Endothelial cell of umbilical vein (primary cell): Measurements from ENCODE around the gene EXD2.

Source experiments
- CTCF ChIP-seq, 2 donors: IDR thresholded peaks; 1 replicate in 1 of 2; 2 replicates in 1 of 2; pipeline ENCODE4 v1.5.1; 2011; ENCODE audit warnings: low read length in 2 of 2, mild to moderate bottlenecking in 2 of 2, moderate library complexity in 2 of 2, control low read depth in 1 of 2, inconsistent platforms in 1 of 2, low read depth in 1 of 2; ENCODE audit not compliant: insufficient read depth in 1 of 2; ENCODE audit errors: extremely low read depth in 1 of 2
- EZH2 ChIP-seq: IDR thresholded peaks from 2 replicates; pipeline ENCODE4 v1.6.1; 2012; ENCODE audit warnings: borderline replicate concordance, low read depth, mild to moderate bottlenecking, moderate library complexity, low read length, inconsistent platforms; ENCODE audit not compliant: severe bottlenecking
- MAX ChIP-seq: IDR thresholded peaks from 2 replicates; pipeline ENCODE4 v1.6.1; 2011; ENCODE audit not compliant: insufficient read depth, insufficient read length
- POLR2A ChIP-seq: IDR thresholded peaks from 2 replicates; pipeline ENCODE4 v1.6.1; 2012; ENCODE audit warnings: low read depth, mild to moderate bottlenecking, control low read depth, low read length

DNA sequence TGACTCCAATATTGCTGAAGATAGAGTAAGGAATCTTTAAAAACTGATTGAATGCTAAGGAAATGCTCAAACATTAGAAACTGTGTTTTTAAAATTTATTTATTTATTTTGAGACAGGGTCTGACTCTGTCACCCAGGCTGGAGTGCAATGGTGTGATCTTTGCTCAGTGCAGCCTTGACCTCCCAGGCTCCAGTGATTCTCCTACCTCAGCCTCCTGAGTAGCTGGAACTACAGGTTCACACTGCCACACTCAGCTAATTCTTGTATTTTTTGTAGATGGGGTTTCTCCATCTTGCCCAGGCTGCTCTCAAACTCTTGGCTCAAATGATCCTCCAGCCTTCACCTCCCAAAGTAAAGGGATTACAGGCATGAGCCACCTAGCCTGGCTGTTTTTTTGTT is 35.1 kb upstream of the EXD2 start:
- TF ChIP-seq CTCF (IDR thresholded peaks at IDR 0.05; ENCODE audit: extremely low read depth in 1 of 2, insufficient read depth in 1 of 2, low read depth in 1 of 2, low read length in 2 of 2) (no peak), MAX (no peak), POLR2A (no peak), EZH2 (no peak)
